HG02623 (cell line): ENCODE data around the gene MRPS10.
"Not testable (repeated sequence)": the region's sequence is repeated elsewhere in the genome, so short reads cannot be mapped to it uniquely, and the experiment has no call there.

Experiments
- ATAC-seq: cut with Tn5 transposase; IDR thresholded peaks from one replicate; pipeline ENCODE4 v1.9.1; 2021; ENCODE audit warnings: moderate library complexity; ENCODE audit not compliant: unreplicated experiment

MRPS10 gene

GRCh38 chr6:42179261-42179944 lies 38.3 kb downstream of the MRPS10 start:
- ATAC-seq = no peak

GRCh38 chr6:42177514-42178364 lies 39.9 kb downstream of the MRPS10 start:
- no peak for ATAC-seq

GRCh38 chr6:42176981-42177380 lies 40.7 kb downstream of the MRPS10 start:
- no peak for ATAC-seq

GRCh38 chr6:42175860-42176259 lies 41.8 kb downstream of the MRPS10 start:
- no peak for ATAC-seq

GRCh38 chr6:42173101-42173500 lies 44.6 kb downstream of the MRPS10 start, which contains the start of gene GUCA1A:
GUCA1A (plus strand) TSS chr6:42173364; CDS start chr6:42173614, 250 bp downstream.
- ATAC-seq = no peak

- no peak for ATAC-seq
Measured at GRCh38 chr6:42171813-42172581, 45.7 kb downstream of the MRPS10 start.

- ATAC-seq = not testable (repeated sequence)
Measured at GRCh38 chr6:42169780-42170179, 47.9 kb downstream of the MRPS10 start.

- ATAC-seq = no peak
Measured at GRCh38 chr6:42168650-42169049, 49.0 kb downstream of the MRPS10 start.

GRCh38 chr6:42166444-42167141 lies 51.1 kb downstream of the MRPS10 start:
- ATAC-seq = no peak

- no peak for ATAC-seq
Measured at GRCh38 chr6:42165016-42165415, 52.6 kb downstream of the MRPS10 start.

GRCh38 chr6:42163981-42164380 lies 53.7 kb downstream of the MRPS10 start:
- ATAC-seq = no peak

- no peak for ATAC-seq
Measured at GRCh38 chr6:42162812-42163211, 54.8 kb downstream of the MRPS10 start.

GRCh38 chr6:42162384-42162783 lies 55.3 kb downstream of the MRPS10 start:
- ATAC-seq = no peak

- ATAC-seq = no peak
Measured at GRCh38 chr6:42159431-42160024, 58.1 kb downstream of the MRPS10 start.

- ATAC-seq = no peak
Measured at GRCh38 chr6:42158631-42159030, 59.0 kb downstream of the MRPS10 start.

- no peak for ATAC-seq
Measured at GRCh38 chr6:42158011-42158410, 59.6 kb downstream of the MRPS10 start.
